ENCODE measurements around the gene CAMTA1.

Gene CAMTA1

GRCh38 chr1:6975331-6976043, 190.2 kb downstream of the CAMTA1 start:
- no peak overlapping the region for H3K27ac Mint-ChIP-seq
- H3K36me3 Mint-ChIP-seq, result no peaks in the 10 kb centered on the region
- no peaks in the 10 kb centered on the region for H3K4me1 Mint-ChIP-seq
- H3K4me3 Mint-ChIP-seq, result no peak overlapping the region
- H3K9me3 Mint-ChIP-seq, result no peaks in the 10 kb centered on the region
- ATAC-seq (no peak), DNase-seq (ENCODE audit: low spot score in 2 of 2) (no peak)

DNA sequence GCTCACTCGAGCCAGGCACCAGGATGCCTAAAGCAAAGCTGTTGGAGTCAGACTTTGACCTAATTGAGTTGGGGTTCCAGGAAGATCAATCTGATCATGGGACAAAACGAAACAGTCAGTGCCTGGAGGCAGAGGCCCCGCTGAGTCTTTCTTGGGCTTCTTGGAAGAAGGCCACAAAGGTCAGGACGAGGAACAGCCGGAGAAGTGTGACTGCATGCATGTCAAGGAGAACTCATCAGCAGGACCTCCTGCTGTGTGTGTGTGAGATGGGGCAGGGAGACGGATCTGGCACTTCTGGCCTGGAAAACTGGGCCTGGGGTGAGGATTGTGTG, 190.8 kb downstream of the CAMTA1 start:
- Mint-ChIP-seq H3K27ac (no peak overlapping the region), H3K4me1 (no peaks in the 10 kb centered on the region), H3K9me3 (no peaks in the 10 kb centered on the region), H3K4me3 (no peak overlapping the region), H3K36me3 (no peaks in the 10 kb centered on the region)
- ATAC-seq, result no peak
- DNase-seq (ENCODE audit: low spot score in 2 of 2), result no peak

- H3K27ac Mint-ChIP-seq, result no peak overlapping the region
Measured at GRCh38 chr1:6979003-6979613, 193.9 kb downstream of the CAMTA1 start.

GRCh38 chr1:6981595-6981994, 196.3 kb downstream of the CAMTA1 start:
- H3K9me3 Mint-ChIP-seq, result no peaks in the 10 kb centered on the region
- H3K4me1 Mint-ChIP-seq, result no peaks in the 10 kb centered on the region
- ATAC-seq (no peak), DNase-seq (ENCODE audit: low spot score in 2 of 2) (no peak)
- H3K27ac Mint-ChIP-seq, result no peak overlapping the region
- no peaks in the 10 kb centered on the region for H3K36me3 Mint-ChIP-seq
- H3K4me3 Mint-ChIP-seq, result no peak overlapping the region

More at GRCh38 chr1:6979003-6979613, 193.9 kb downstream of the CAMTA1 start:
- Mint-ChIP-seq H3K36me3 (no peaks in the 10 kb centered on the region), H3K9me3 (no peaks in the 10 kb centered on the region), H3K4me3 (no peak overlapping the region), H3K4me1 (no peaks in the 10 kb centered on the region)
- ATAC-seq (no peak), DNase-seq (ENCODE audit: low spot score in 2 of 2) (no peak)

- Mint-ChIP-seq H3K9me3 (no peaks in the 10 kb centered on the region), H3K4me3 (no peak overlapping the region), H3K4me1 (no peaks in the 10 kb centered on the region), H3K36me3 (no peaks in the 10 kb centered on the region), H3K27ac (no peak overlapping the region)
- DNase-seq (ENCODE audit: low spot score in 2 of 2) (no peak), ATAC-seq (no peak)
Measured at GRCh38 chr1:6982443-6982842, 197.2 kb downstream of the CAMTA1 start.

GRCh38 chr1:6982860-6983259, 197.6 kb downstream of the CAMTA1 start:
- no peaks in the 10 kb centered on the region for H3K9me3 Mint-ChIP-seq
- H3K27ac Mint-ChIP-seq, result no peak overlapping the region
- H3K4me1 Mint-ChIP-seq, result no peaks in the 10 kb centered on the region
- no peak for ATAC-seq
- no peaks in the 10 kb centered on the region for H3K36me3 Mint-ChIP-seq
- no peak for DNase-seq (ENCODE audit: low spot score in 2 of 2)
- H3K4me3 Mint-ChIP-seq, result no peak overlapping the region

DNA sequence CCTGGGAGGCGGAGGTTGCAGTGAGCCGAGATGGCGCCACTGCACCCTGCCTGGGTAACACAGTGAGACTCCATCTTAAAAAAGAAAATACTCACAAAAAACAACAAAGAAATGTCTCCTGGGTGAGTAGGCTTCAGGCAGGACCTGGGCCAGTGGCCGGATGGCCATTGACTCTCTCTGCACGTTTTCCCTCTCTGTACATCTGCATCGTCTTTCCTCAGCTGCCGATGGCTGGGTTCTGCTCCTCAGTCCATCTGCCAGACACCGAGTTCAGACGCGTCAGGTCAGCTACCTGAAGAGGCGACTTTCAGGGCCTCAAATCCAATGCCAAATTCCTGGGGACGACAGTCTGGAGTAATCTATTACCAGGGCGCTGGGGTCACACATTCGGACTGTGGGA, 199.3 kb downstream of the CAMTA1 start:
- Mint-ChIP-seq H3K36me3 (no peaks in the 10 kb centered on the region), H3K9me3 (no peaks in the 10 kb centered on the region), H3K4me3 (no peak overlapping the region), H3K4me1 (no peaks in the 10 kb centered on the region), H3K27ac (no peak overlapping the region)
- ATAC-seq (no peak), DNase-seq (ENCODE audit: low spot score in 2 of 2) (no peak)

DNA sequence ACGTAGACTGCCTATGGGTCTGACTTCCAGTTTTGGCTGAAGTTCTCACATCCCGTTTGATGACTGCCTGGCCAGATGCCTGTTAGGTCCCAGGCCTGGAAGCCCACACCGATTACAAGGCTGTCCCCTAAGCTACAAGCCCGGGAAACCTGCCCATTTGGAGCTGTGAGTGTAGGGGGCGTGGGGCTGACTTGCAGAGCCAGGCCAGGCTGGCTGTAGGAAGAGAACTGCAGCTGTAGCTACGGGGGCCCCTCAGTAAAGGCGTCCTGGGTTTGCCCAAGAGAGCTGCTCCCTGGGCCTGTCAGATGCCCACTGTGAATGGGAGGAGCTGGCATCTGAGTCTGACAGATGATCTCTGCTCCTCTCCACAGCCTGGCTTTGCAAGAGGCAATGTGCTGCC, 199.7 kb downstream of the CAMTA1 start:
- no peaks in the 10 kb centered on the region for H3K36me3 Mint-ChIP-seq
- H3K27ac Mint-ChIP-seq, result no peak overlapping the region
- no peak overlapping the region for H3K4me3 Mint-ChIP-seq
- no peak for ATAC-seq
- no peak for DNase-seq (ENCODE audit: low spot score in 2 of 2)
- H3K9me3 Mint-ChIP-seq, result no peaks in the 10 kb centered on the region
- no peaks in the 10 kb centered on the region for H3K4me1 Mint-ChIP-seq

DNA sequence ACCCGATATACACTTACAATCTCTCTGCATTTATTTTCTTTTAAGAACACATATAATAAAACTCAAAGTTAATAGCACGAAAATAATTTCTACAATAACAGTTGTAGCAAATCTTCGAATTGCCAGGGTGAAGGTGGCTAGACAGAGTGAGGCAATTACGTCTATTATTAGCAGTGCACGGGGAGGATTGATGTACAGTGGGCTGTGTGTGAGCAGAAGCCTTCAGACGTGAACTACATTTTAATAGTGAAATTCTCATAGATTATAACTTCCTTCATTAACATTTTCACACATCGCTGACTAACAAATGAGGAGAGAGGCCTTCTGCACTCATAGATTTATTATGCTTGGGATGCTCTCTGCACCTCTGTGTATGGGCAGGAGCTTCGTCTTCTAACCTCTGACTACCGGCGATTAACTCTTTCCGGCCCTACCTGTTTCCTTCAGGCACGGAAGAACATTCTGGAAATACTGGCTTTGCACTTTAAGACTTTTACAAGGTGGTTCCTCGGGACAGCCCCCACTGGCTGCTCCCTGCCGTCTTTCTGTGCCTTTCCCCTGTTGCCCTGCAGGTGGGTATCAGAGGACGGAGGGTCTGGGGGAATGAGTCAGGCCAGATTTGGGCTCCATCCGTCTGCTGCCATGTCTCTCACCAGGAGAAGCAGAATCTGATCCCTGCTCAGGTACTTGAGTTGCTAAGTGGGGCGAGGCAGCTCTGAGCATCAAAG, 200.5 kb downstream of the CAMTA1 start:
- DNase-seq (ENCODE audit: low spot score in 2 of 2) (no peak), ATAC-seq (no peak)
- no peaks in the 10 kb centered on the region for H3K36me3 Mint-ChIP-seq
- no peak overlapping the region for H3K27ac Mint-ChIP-seq
- H3K4me1 Mint-ChIP-seq, result no peaks in the 10 kb centered on the region
- no peak overlapping the region for H3K4me3 Mint-ChIP-seq
- peaks cover 2% of the 10 kb centered on the region for H3K9me3 Mint-ChIP-seq

GRCh38 chr1:6986281-6986680, 201.0 kb downstream of the CAMTA1 start:
- peaks cover 2% of the 10 kb centered on the region for H3K9me3 Mint-ChIP-seq
- H3K4me1 Mint-ChIP-seq, result no peaks in the 10 kb centered on the region
- ATAC-seq, result no peak
- no peak overlapping the region for H3K27ac Mint-ChIP-seq
- DNase-seq (ENCODE audit: low spot score in 2 of 2), result no peak
- no peak overlapping the region for H3K4me3 Mint-ChIP-seq
- H3K36me3 Mint-ChIP-seq, result no peaks in the 10 kb centered on the region

GRCh38 chr1:6987940-6988339, 202.7 kb downstream of the CAMTA1 start:
- Mint-ChIP-seq H3K4me3 (no peak overlapping the region), H3K27ac (no peak overlapping the region), H3K4me1 (no peaks in the 10 kb centered on the region), H3K36me3 (no peaks in the 10 kb centered on the region), H3K9me3 (peaks cover 2% of the 10 kb centered on the region)
- DNase-seq (ENCODE audit: low spot score in 2 of 2), result no peak
- ATAC-seq, result no peak

- Mint-ChIP-seq H3K27ac (no peak overlapping the region), H3K9me3 (peaks cover 6% of the 10 kb centered on the region), H3K36me3 (no peaks in the 10 kb centered on the region), H3K4me1 (no peaks in the 10 kb centered on the region), H3K4me3 (no peak overlapping the region)
- ATAC-seq (no peak), DNase-seq (ENCODE audit: low spot score in 2 of 2) (no peak)
Measured at GRCh38 chr1:6988796-6989195, 203.5 kb downstream of the CAMTA1 start.

GRCh38 chr1:6989212-6990159, 204.2 kb downstream of the CAMTA1 start:
- Mint-ChIP-seq H3K4me3 (no peak overlapping the region), H3K4me1 (no peaks in the 10 kb centered on the region), H3K9me3 (peaks cover 9% of the 10 kb centered on the region), H3K36me3 (no peaks in the 10 kb centered on the region), H3K27ac (no peak overlapping the region)
- DNase-seq (ENCODE audit: low spot score in 2 of 2) (no peak), ATAC-seq (no peak)

DNA sequence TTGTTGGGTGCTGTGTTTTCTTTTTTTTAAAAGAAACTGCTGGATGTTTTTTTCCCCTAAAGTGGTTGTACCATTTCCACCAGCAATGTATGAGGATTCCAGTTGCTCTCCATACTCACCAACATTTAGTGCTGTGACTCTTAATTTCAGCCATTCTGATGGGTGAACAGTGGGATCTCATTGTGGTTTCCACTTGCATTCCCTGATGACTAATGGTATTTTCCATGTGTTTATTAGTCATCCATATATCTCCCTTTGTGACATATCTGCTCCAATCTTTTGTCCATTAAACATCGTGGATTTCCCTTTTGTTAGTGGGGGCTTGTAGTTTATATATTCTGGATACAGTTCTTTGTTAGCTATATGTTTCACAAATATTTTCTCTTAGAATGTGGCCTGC, 206.0 kb downstream of the CAMTA1 start:
- ATAC-seq (no peak), DNase-seq (ENCODE audit: low spot score in 2 of 2) (no peak)
- H3K27ac Mint-ChIP-seq, result no peak overlapping the region
- no peaks in the 10 kb centered on the region for H3K36me3 Mint-ChIP-seq
- no peaks in the 10 kb centered on the region for H3K4me1 Mint-ChIP-seq
- H3K9me3 Mint-ChIP-seq, result peaks cover 9% of the 10 kb centered on the region
- H3K4me3 Mint-ChIP-seq, result no peak overlapping the region

GRCh38 chr1:6995789-6996188, 210.5 kb downstream of the CAMTA1 start:
- Mint-ChIP-seq H3K36me3 (no peaks in the 10 kb centered on the region), H3K4me1 (no peaks in the 10 kb centered on the region), H3K27ac (no peak overlapping the region), H3K9me3 (peaks cover 7% of the 10 kb centered on the region), H3K4me3 (no peak overlapping the region)
- ATAC-seq (no peak), DNase-seq (ENCODE audit: low spot score in 2 of 2) (no peak)
